SK-N-SH (cell line): ENCODE results near the gene FAM120B. TPM values are rescaled to one million over a fixed set of nuclear protein-coding genes. Genes with fewer than 3 reads are reported as not detected.
"Not testable (repeated sequence)": the region's sequence is repeated elsewhere in the genome, so short reads cannot be mapped to it uniquely, and the experiment has no call there.

Experiments used
- CTCF ChIA-PET: fragments of 300-600, 350-600 bp; formaldehyde crosslinking; extraction: SDS; loops from one replicate; lab custom pipeline; 2021; lab: Yijun Ruan, JAX
- POLR2A ChIA-PET: fragments of 350-600 bp; sonication (Branson Sonifier 250); formaldehyde crosslinking; extraction: SDS; loops from one replicate; lab custom pipeline; 2020; ENCODE audit warnings: antibody characterized with exemption, inconsistent platforms; lab: Yijun Ruan, JAX
- DNase-seq: peaks from one replicate; pipeline ENCODE4 v3.0.0; 2012
- H2AFZ ChIP-seq: fragments of 200-600 bp; sonication (generic); 2 replicates; pipeline ENCODE4 v1.8.1; 2016; ENCODE audit warnings: antibody characterized with exemption, mild to moderate bottlenecking, low read depth
- H3F3A ChIP-seq: fragments of 200-600 bp; sonication (generic); replicated peaks from 2 replicates; pipeline ENCODE3; 2016; ENCODE audit warnings: antibody characterized with exemption, mild to moderate bottlenecking; ENCODE audit not compliant: insufficient read depth
- H3K27ac ChIP-seq, 2 experiments: fragments of 200-500 bp in 1 of 2; fragments of 200-600 bp in 1 of 2; sonication (Bioruptor generic) in 1 of 2; sonication (generic), shearing (Covaris generic) in 1 of 2; 2 replicates each; pipeline versions ENCODE4 v1.5.1 to v1.6.1; 2014 to 2016; ENCODE audit warnings: low read depth in 2 of 2, inconsistent platforms in 1 of 2, low read length in 1 of 2, mild to moderate bottlenecking in 1 of 2, mixed read lengths in 1 of 2
- H3K27me3 ChIP-seq: fragments of 200-600 bp; sonication (generic), shearing (Covaris generic); 2 replicates; pipeline ENCODE4 v1.6.1; 2016; ENCODE audit warnings: mixed run types; ENCODE audit not compliant: insufficient read depth
- H3K36me3 ChIP-seq, 2 experiments: fragments of 200-500 bp in 1 of 2; fragments of 200-600 bp in 1 of 2; sonication (Bioruptor generic) in 1 of 2; sonication (generic) in 1 of 2; replicated peaks in 1 of 2; 2 replicates each; pipeline versions ENCODE3 to v1.5.1; 2014 to 2016; ENCODE audit warnings: low read length in 1 of 2, mild to moderate bottlenecking in 1 of 2; ENCODE audit not compliant: insufficient read depth in 2 of 2, control insufficient read depth in 1 of 2
- H3K4me1 ChIP-seq, 2 experiments: fragments of 200-500 bp in 1 of 2; fragments of 200-600 bp in 1 of 2; sonication (Bioruptor generic) in 1 of 2; sonication (generic), shearing (Covaris generic) in 1 of 2; 2 replicates each; pipeline versions ENCODE4 v1.5.1 to v1.6.1; 2014 to 2016; ENCODE audit warnings: low read depth in 1 of 2, low read length in 1 of 2, mixed run types in 1 of 2; ENCODE audit not compliant: insufficient read depth in 2 of 2, control insufficient read depth in 1 of 2
- H3K4me2 ChIP-seq: fragments of 200-600 bp; sonication (generic), shearing (Covaris generic); 2 replicates; pipeline ENCODE4 v1.6.1; 2017; ENCODE audit warnings: mixed run types
- H3K4me3 ChIP-seq, 2 experiments: fragments of 200-500 bp in 1 of 2; fragments of 200-600 bp in 1 of 2; sonication (Bioruptor generic) in 1 of 2; sonication (generic), shearing (Covaris generic) in 1 of 2; 2 replicates each; pipeline versions ENCODE4 v1.5.1 to v1.8.1; 2014 to 2016; ENCODE audit warnings: low read depth in 2 of 2, inconsistent platforms in 1 of 2, low read length in 1 of 2, mild to moderate bottlenecking in 1 of 2, mixed read lengths in 1 of 2, moderate library complexity in 1 of 2
- H3K79me2 ChIP-seq: fragments of 200-600 bp; sonication (generic); 2 replicates; pipeline ENCODE4 v1.8.1; 2017; ENCODE audit warnings: mild to moderate bottlenecking; ENCODE audit not compliant: insufficient read depth
- H3K9ac ChIP-seq: fragments of 200-600 bp; sonication (generic); 2 replicates; pipeline ENCODE4 v1.6.1; 2017; ENCODE audit warnings: mixed run types
- H3K9me2 ChIP-seq: fragments of 200-600 bp; sonication (generic); 2 replicates; pipeline ENCODE4 v1.6.1; 2017; ENCODE audit warnings: mixed run types
- H3K9me3 ChIP-seq: fragments of 200-600 bp; sonication (generic); 2 replicates; pipeline ENCODE4 v1.6.1; 2017; ENCODE audit warnings: mixed run types, mild to moderate bottlenecking, moderate library complexity
- H4K20me1 ChIP-seq: fragments of 200-600 bp; sonication (generic); 2 replicates; pipeline ENCODE4 v1.6.1; 2017; ENCODE audit warnings: mild to moderate bottlenecking, mixed run types; ENCODE audit not compliant: insufficient read depth
- ELF1 ChIP-seq: IDR thresholded peaks from 2 replicates; pipeline ENCODE4 v1.4.0; 2012
- EZH2phosphoT487 ChIP-seq: fragments of 200-600 bp; sonication (generic); IDR thresholded peaks from 2 replicates; pipeline ENCODE4 v1.6.1; 2017; ENCODE audit warnings: low read depth, mixed run types, mild to moderate bottlenecking, antibody characterized with exemption, moderate library complexity, borderline replicate concordance
- FOXJ3 ChIP-seq: sonication (generic); formaldehyde crosslinking; IDR thresholded peaks from 2 replicates; pipeline ENCODE4 v1.5.1; 2020; ENCODE audit warnings: mild to moderate bottlenecking, missing genetic modification reagents
- FOXM1 ChIP-seq: IDR thresholded peaks from 2 replicates; pipeline ENCODE4 v1.4.0; 2012; ENCODE audit warnings: low read depth, mild to moderate bottlenecking
- JUND ChIP-seq: IDR thresholded peaks from 2 replicates; pipeline ENCODE4 v1.4.0; 2012
- MXI1 ChIP-seq: IDR thresholded peaks from 2 replicates; pipeline ENCODE4 v1.6.1; 2012; ENCODE audit warnings: mild to moderate bottlenecking, low read depth, low read length, improper control_type of control experiment
- RAD21 ChIP-seq: IDR thresholded peaks from 2 replicates; pipeline ENCODE4 v1.6.1; 2012; ENCODE audit warnings: mild to moderate bottlenecking, low read length
- RCOR1 ChIP-seq: fragments of 150-350 bp; IDR thresholded peaks from 2 replicates; pipeline ENCODE4 v1.6.1; 2017; ENCODE audit warnings: antibody characterized with exemption, low read length
- RXRA ChIP-seq: IDR thresholded peaks from 2 replicates; pipeline ENCODE4 v1.4.0; 2012; ENCODE audit warnings: low read depth, mild to moderate bottlenecking, borderline replicate concordance
- WGBS: methylation state at CpG from one replicate; pipeline ENCODE4 v1.1.6; 2017; ENCODE audit warnings: low lambda C conversion rate; 5-methylcytosine and 5-hydroxymethylcytosine counted together
- polyA plus RNA-seq, 3 experiments: library from polyadenylated mRNA; depleted of rRNA; stranded (reverse); fragments of >200 nt; gene quantifications; 2 replicates each; pipeline ENCODE4 v1.2.3, GENCODE V29; 2012
- TF ChIP-seq, protein P1 (sequence below): IDR thresholded peaks from 2 replicates; pipeline ENCODE4 v1.4.0; 2012; ENCODE audit warnings: low read depth
- TF ChIP-seq, protein P2 (sequence below): IDR thresholded peaks from 2 replicates; pipeline ENCODE4; 2012
- TF ChIP-seq, protein P3 (sequence below): IDR thresholded peaks from 2 replicates; pipeline ENCODE4 v1.6.1; 2012; ENCODE audit warnings: mild to moderate bottlenecking, low read depth, low read length, moderate library complexity

FAM120B gene
- polyA plus RNA-seq, 1 of the 3 experiments (the other 2 are of a cell fraction): 7.7 TPM

DNA sequence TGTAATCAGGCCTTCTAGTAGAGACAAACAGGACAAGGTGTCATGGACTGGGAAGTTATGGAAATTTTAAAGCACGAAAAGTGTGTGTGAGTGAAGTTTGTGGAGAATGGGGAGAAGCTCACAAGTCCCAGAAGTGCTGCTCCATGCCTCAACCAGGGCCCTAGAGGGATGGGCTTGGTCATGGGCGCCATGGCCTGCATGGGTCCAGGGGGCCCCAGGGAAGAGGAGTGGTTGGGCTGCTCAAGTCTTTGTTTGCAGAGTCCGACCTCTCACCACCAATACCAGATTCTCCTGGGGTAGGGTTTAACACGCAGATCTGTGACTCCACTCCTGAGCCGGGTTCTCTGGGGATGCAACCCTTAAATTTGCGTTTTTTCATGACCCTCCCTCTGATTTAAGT is 88.4 kb downstream of the FAM120B start:
- POLR2A ChIA-PET: no interaction called here
- TF ChIP-seq, protein P1, sequence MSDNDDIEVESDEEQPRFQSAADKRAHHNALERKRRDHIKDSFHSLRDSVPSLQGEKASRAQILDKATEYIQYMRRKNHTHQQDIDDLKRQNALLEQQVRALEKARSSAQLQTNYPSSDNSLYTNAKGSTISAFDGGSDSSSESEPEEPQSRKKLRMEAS: no peak
- TF ChIP-seq, protein P2, sequence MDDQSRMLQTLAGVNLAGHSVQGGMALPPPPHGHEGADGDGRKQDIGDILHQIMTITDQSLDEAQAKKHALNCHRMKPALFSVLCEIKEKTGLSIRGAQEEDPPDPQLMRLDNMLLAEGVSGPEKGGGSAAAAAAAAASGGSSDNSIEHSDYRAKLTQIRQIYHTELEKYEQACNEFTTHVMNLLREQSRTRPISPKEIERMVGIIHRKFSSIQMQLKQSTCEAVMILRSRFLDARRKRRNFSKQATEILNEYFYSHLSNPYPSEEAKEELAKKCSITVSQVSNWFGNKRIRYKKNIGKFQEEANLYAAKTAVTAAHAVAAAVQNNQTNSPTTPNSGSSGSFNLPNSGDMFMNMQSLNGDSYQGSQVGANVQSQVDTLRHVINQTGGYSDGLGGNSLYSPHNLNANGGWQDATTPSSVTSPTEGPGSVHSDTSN: no peak
- TF ChIP-seq EZH2phosphoT487 (no peak), RCOR1 (no peak), MXI1 (no peak), RXRA (no peak), ELF1 (no peak), FOXJ3 (CRISPR knock-in tag) (no peak), FOXM1 (no peak), JUND (no peak), RAD21 (no peak)
- TF ChIP-seq, protein P3, sequence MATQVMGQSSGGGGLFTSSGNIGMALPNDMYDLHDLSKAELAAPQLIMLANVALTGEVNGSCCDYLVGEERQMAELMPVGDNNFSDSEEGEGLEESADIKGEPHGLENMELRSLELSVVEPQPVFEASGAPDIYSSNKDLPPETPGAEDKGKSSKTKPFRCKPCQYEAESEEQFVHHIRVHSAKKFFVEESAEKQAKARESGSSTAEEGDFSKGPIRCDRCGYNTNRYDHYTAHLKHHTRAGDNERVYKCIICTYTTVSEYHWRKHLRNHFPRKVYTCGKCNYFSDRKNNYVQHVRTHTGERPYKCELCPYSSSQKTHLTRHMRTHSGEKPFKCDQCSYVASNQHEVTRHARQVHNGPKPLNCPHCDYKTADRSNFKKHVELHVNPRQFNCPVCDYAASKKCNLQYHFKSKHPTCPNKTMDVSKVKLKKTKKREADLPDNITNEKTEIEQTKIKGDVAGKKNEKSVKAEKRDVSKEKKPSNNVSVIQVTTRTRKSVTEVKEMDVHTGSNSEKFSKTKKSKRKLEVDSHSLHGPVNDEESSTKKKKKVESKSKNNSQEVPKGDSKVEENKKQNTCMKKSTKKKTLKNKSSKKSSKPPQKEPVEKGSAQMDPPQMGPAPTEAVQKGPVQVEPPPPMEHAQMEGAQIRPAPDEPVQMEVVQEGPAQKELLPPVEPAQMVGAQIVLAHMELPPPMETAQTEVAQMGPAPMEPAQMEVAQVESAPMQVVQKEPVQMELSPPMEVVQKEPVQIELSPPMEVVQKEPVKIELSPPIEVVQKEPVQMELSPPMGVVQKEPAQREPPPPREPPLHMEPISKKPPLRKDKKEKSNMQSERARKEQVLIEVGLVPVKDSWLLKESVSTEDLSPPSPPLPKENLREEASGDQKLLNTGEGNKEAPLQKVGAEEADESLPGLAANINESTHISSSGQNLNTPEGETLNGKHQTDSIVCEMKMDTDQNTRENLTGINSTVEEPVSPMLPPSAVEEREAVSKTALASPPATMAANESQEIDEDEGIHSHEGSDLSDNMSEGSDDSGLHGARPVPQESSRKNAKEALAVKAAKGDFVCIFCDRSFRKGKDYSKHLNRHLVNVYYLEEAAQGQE: no peak
- Histone ChIP-seq H3K9me2 (no peaks in the 10 kb centered on the region), H2AFZ (no peak overlapping the region), H3K9ac (no peak overlapping the region), H3K4me1 (peaks cover 0 to under 1% of the 10 kb centered on the region in 2 experiments; a peak in 3 of 4 replicates), H3K4me2 (no peak overlapping the region), H3K79me2 (no peaks in the 10 kb centered on the region), H3K4me3 (no peak overlapping the region), H3F3A (no peaks in the 10 kb centered on the region), H3K27ac (no peak overlapping the region), H3K27me3 (no peaks in the 10 kb centered on the region), H4K20me1 (no peaks in the 10 kb centered on the region), H3K36me3 (peaks cover 43 to 71% of the 10 kb centered on the region in 2 experiments), H3K9me3 (no peaks in the 10 kb centered on the region)
- CTCF ChIA-PET: interaction anchor here (0.6 kb wide), 1 partner anchor 497 kb away, joined by 3 read pairs; no protein-coding TSS in a partner anchor
- over 99% methylated on average over 6 of the region's 6 CpGs for WGBS
- DNase-seq: no peak

DNA sequence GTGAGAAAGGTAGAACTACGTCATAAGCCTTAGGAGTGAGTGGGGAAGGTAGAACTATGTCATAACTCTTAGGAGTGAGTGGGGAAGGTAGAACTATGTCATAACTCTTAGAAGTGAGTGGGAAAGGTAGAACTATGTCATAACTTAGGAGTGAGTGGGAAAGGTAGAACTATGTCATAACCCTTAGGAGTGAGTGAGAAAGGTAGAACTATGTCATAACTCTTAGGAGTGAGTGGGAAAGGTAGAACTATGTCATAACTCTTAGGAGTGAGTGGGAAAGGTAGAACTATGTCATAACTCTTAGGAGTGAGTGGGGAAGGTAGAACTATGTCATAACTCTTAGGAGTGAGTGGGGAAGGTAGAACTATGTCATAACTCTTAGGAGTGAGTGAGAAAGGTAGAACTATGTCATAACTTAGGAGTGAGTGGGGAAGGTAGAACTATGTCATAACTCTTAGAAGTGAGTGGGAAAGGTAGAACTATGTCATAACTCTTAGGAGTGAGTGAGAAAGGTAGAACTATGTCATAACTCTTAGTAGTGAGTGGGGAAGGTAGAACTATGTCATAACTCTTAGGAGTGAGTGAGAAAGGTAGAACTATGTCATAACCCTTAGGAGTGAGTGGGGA is 92.3 kb downstream of the FAM120B start:
- H3K79me2 ChIP-seq, H3K9ac ChIP-seq, H3F3A ChIP-seq, CTCF ChIA-PET, H3K9me2 ChIP-seq, POLR2A ChIA-PET, H4K20me1 ChIP-seq, H3K4me3 ChIP-seq, H3K9me3 ChIP-seq, H2AFZ ChIP-seq, H3K27me3 ChIP-seq, DNase-seq, H3K27ac ChIP-seq, H3K4me2 ChIP-seq, H3K4me1 ChIP-seq: not testable (repeated sequence)
- WGBS: 95% methylated on average over 1 of the region's 1 CpG
- H3K36me3 ChIP-seq: peaks cover 15 to 68% of the 10 kb centered on the region in 2 experiments

DNA sequence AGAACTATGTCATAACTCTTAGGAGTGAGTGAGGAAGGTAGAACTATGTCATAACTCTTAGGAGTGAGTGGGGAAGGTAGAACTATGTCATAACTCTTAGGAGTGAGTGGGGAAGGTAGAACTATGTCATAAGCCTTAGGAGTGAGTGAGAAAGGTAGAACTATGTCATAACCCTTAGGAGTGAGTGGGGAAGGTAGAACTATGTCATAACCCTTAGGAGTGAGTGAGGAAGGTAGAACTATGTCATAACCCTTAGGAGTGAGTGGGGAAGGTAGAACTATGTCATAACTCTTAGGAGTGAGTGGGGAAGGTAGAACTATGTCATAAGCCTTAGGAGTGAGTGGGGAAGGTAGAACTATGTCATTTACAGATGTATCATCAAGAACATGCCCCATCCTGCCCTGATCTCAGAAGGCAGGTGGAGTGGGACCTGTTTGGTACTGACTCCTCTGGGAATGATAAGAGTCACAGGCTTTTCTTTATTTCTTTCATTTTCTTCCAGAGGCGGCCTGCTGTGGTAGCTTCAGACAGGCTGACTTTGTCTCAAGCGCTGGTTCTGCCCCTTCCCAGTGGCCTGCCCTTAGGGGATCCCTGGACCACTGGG is 93.5 kb downstream of the FAM120B start:
- H3K4me1 ChIP-seq, H3K9ac ChIP-seq, H4K20me1 ChIP-seq, H3K27ac ChIP-seq, CTCF ChIA-PET, H3K9me3 ChIP-seq, H3K4me3 ChIP-seq, H3K4me2 ChIP-seq, H3K9me2 ChIP-seq, H3K79me2 ChIP-seq, H2AFZ ChIP-seq, DNase-seq, POLR2A ChIA-PET, H3K27me3 ChIP-seq: not testable (repeated sequence)
- Histone ChIP-seq H3F3A (peaks cover 15% of the 10 kb centered on the region), H3K36me3 (peaks cover 15 to 68% of the 10 kb centered on the region in 2 experiments)
- 82% methylated on average over 2 of the region's 2 CpGs for WGBS
